Activated CD4-positive, alpha-beta memory T cell treated with anti-CD3 and anti-CD28 coated beads for 36 hours (primary cell): ENCODE data around the gene PRDM9. TPM values are rescaled to one million over a fixed set of nuclear protein-coding genes. Genes with fewer than 3 reads are reported as not detected.
A peak's percentile ranks its signal among the peaks of the same experiment; 100 is the strongest.
"Not testable (repeated sequence)": the region's sequence is repeated elsewhere in the genome, so short reads cannot be mapped to it uniquely, and the experiment has no call there.

Experiments used
- CTCF ChIA-PET: fragments of 350-600 bp; sonication (Branson Sonifier 250); formaldehyde crosslinking; loops from one replicate; lab custom pipeline; 2021; ENCODE audit warnings: antibody characterized with exemption, inconsistent platforms; lab: Charles Lee
- POLR2A ChIA-PET: fragments of 350-600 bp; sonication (Branson Sonifier 250); formaldehyde crosslinking; loops from one replicate; lab custom pipeline; 2021; ENCODE audit warnings: antibody characterized with exemption; lab: Charles Lee
- DNase-seq: peaks from one replicate; pipeline ENCODE4 v3.0.0-alpha.2; 2020
- H3K27ac Mint-ChIP-seq: one replicate; pipeline ENCODE4 v1.8.0; 2021; ENCODE audit warnings: mixed read lengths
- H3K27me3 Mint-ChIP-seq: one replicate; pipeline ENCODE4 v1.8.0; 2021; ENCODE audit warnings: mixed read lengths
- H3K36me3 Mint-ChIP-seq: one replicate; pipeline ENCODE4 v1.8.0; 2021; ENCODE audit warnings: mixed read lengths
- H3K4me1 Mint-ChIP-seq: one replicate; pipeline ENCODE4 v1.8.0; 2021; ENCODE audit warnings: low read depth, mixed read lengths
- H3K4me3 Mint-ChIP-seq: one replicate; pipeline ENCODE4 v1.8.0; 2021; ENCODE audit warnings: mild to moderate bottlenecking, mixed read lengths
- H3K9me3 Mint-ChIP-seq: one replicate; pipeline ENCODE4 v1.8.0; 2021; ENCODE audit warnings: mixed read lengths
- intact Hi-C: fragments of 100-400 bp; cut with micrococcal nuclease; formaldehyde crosslinking; loops from one replicate; pipeline ENCODE4 v1.15.1; 2023
- total RNA-seq, 2 experiments: library from RNA; stranded (reverse); gene quantifications; one replicate each; pipeline ENCODE4 v1.2.3, GENCODE V29; 2021

The PRDM9 gene
- total RNA-seq: not detected

DNA sequence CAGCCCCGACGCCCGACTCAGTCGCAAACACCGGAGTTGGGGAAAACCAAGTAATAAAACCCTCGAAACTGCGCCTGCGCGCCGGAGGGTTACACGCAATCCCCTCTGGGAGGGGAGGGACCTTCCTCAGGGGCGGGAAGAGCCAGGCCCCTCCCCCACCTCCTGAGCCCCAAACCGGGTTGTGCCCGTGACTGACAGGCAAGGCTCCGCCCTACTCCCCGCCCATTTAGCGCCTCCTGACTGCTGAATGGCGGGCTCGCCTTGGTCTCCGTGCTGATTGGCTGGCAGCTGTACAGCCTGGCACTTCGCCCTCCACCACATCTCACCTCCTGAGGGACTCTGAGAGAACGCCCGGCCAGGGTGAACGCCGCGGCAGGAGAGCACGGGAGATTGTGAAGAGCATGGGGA is at the start of gene PRDM9:
TSS of gene PRDM9 (plus strand) at position 332 of the 408 bp plus-strand sequence. CDS start 1,425 bp downstream, outside the sequence.
- CTCF ChIA-PET: no interaction called here
- DNase-seq: peak; percentile 12
- Mint-ChIP-seq H3K27me3 (no peaks in the 10 kb centered on the region), H3K9me3 (peaks cover 21% of the 10 kb centered on the region), H3K4me1 (no peaks in the 10 kb centered on the region), H3K4me3 (no peak within 1 kb of the TSS), H3K27ac (no peak within 1 kb of the TSS), H3K36me3 (no peaks in the 10 kb centered on the region)
- intact Hi-C loops: no loop called here
- POLR2A ChIA-PET: no interaction called here

DNA sequence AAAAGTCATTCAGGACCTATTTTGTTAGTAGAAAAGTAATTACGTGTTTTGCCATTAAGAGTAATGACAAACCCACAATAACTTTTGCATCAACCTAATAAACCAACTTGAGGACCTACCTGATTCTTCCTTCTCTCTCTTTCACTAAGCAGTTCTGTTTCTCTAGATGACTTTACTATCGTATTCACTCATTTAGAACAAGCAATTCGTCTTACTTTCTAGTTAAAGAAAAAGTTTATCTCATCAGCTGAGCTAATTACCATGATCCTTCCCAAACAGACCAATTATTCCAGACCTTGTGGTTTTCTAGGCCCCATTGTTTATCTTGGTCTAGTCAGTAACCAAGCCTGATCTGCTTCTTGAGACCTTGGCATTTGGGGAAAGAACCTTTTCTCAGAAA is 49.6 kb upstream of the PRDM9 start:
- Mint-ChIP-seq H3K27ac (no peak overlapping the region), H3K36me3 (no peaks in the 10 kb centered on the region), H3K9me3 (peaks cover 22% of the 10 kb centered on the region), H3K27me3 (no peaks in the 10 kb centered on the region), H3K4me1 (no peaks in the 10 kb centered on the region), H3K4me3 (no peak overlapping the region)
- ChIA-PET POLR2A (no interaction called here), CTCF (no interaction called here)
- intact Hi-C loops: no loop called here
- DNase-seq: no peak

DNA sequence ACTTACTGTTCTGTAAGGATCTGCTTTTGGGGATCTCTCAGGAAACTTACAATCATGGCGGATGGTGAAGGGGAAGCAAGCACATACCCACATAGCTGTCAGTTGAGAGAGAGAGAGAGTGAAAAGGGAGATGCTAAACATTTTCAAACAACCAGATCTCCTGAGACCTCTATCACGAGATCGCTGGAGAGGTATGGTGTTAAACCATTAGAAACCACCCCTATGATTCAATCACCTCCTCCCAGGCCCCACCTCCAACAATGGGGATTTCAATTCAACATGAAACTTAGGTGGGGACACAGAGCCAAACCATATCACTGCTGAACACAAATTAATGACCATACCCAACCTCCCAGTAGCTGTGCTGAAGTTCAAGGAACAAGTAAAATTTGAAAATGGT is 48.2 kb upstream of the PRDM9 start:
- Mint-ChIP-seq H3K27me3 (no peaks in the 10 kb centered on the region), H3K4me3 (no peak overlapping the region), H3K36me3 (no peaks in the 10 kb centered on the region), H3K4me1 (no peaks in the 10 kb centered on the region), H3K27ac (no peak overlapping the region), H3K9me3 (peaks cover 23% of the 10 kb centered on the region)
- no peak for DNase-seq
- intact Hi-C loops: no loop called here
- ChIA-PET CTCF (no interaction called here), POLR2A (no interaction called here)

DNA sequence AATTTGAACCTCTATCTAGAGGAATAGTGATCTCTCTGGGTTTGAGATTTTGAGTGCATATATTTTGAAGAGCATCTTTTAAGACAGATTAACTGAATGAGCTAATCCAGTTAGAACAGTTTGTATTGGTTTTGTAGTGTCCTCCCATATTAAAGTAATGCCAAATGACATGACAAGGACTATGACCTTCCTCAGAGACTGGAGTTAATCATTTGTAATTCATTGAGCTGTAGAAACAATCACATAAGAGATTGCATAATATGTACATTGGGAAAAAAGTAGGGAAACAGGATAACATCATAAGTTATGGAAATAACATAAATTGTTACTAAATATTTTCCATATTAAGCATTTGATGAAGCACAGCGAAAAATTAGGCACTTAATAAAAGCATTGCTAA is 45.8 kb upstream of the PRDM9 start:
- H3K4me1 Mint-ChIP-seq: no peaks in the 10 kb centered on the region
- ChIA-PET CTCF (no interaction called here), POLR2A (no interaction called here)
- intact Hi-C loops: no loop called here
- no peaks in the 10 kb centered on the region for H3K27me3 Mint-ChIP-seq
- H3K4me3 Mint-ChIP-seq: no peak overlapping the region
- no peak for DNase-seq
- no peak overlapping the region for H3K27ac Mint-ChIP-seq
- H3K9me3 Mint-ChIP-seq: peaks cover 19% of the 10 kb centered on the region
- no peaks in the 10 kb centered on the region for H3K36me3 Mint-ChIP-seq

GRCh38 chr5:23466401-23466912 is 41.0 kb upstream of the PRDM9 start:
- POLR2A ChIA-PET: no interaction called here

GRCh38 chr5:23468658-23469057 is 38.8 kb upstream of the PRDM9 start:
- ChIA-PET POLR2A (no interaction called here), CTCF (no interaction called here)
- Mint-ChIP-seq H3K4me1 (no peaks in the 10 kb centered on the region), H3K36me3 (no peaks in the 10 kb centered on the region), H3K27me3 (no peaks in the 10 kb centered on the region), H3K9me3 (peaks cover 15% of the 10 kb centered on the region), H3K27ac (no peak overlapping the region), H3K4me3 (no peak overlapping the region)
- no peak for DNase-seq
- intact Hi-C loops: no loop called here

More at GRCh38 chr5:23466401-23466912, 41.0 kb upstream of the PRDM9 start:
- H3K36me3 Mint-ChIP-seq: no peaks in the 10 kb centered on the region
- no peak for DNase-seq
- no peak overlapping the region for H3K27ac Mint-ChIP-seq
- intact Hi-C loops: no loop called here
- H3K4me1 Mint-ChIP-seq: no peaks in the 10 kb centered on the region
- no peaks in the 10 kb centered on the region for H3K27me3 Mint-ChIP-seq
- peaks cover 23% of the 10 kb centered on the region for H3K9me3 Mint-ChIP-seq
- CTCF ChIA-PET: no interaction called here
- no peak overlapping the region for H3K4me3 Mint-ChIP-seq

GRCh38 chr5:23473915-23474314 is 33.5 kb upstream of the PRDM9 start:
- CTCF ChIA-PET: no interaction called here
- POLR2A ChIA-PET: no interaction called here
- H3K4me3 Mint-ChIP-seq: no peak overlapping the region
- no peaks in the 10 kb centered on the region for H3K4me1 Mint-ChIP-seq
- DNase-seq: no peak
- peaks cover 13% of the 10 kb centered on the region for H3K9me3 Mint-ChIP-seq
- intact Hi-C loops: no loop called here
- no peaks in the 10 kb centered on the region for H3K27me3 Mint-ChIP-seq
- no peaks in the 10 kb centered on the region for H3K36me3 Mint-ChIP-seq
- H3K27ac Mint-ChIP-seq: no peak overlapping the region

GRCh38 chr5:23474315-23474714 is 33.1 kb upstream of the PRDM9 start:
- H3K36me3 Mint-ChIP-seq: no peaks in the 10 kb centered on the region
- H3K4me1 Mint-ChIP-seq: no peaks in the 10 kb centered on the region
- H3K9me3 Mint-ChIP-seq: peaks cover 14% of the 10 kb centered on the region
- no peak overlapping the region for H3K27ac Mint-ChIP-seq
- H3K27me3 Mint-ChIP-seq: no peaks in the 10 kb centered on the region
- DNase-seq: no peak
- ChIA-PET POLR2A (no interaction called here), CTCF (no interaction called here)
- intact Hi-C loops: no loop called here
- no peak overlapping the region for H3K4me3 Mint-ChIP-seq

- H3K9me3 Mint-ChIP-seq: peaks cover 13% of the 10 kb centered on the region
- intact Hi-C loops: no loop called here
- ChIA-PET POLR2A (no interaction called here), CTCF (no interaction called here)
- no peaks in the 10 kb centered on the region for H3K27me3 Mint-ChIP-seq
- no peak for DNase-seq
- H3K4me3 Mint-ChIP-seq: no peak overlapping the region
- H3K27ac Mint-ChIP-seq: no peak overlapping the region
- no peaks in the 10 kb centered on the region for H3K36me3 Mint-ChIP-seq
- H3K4me1 Mint-ChIP-seq: no peaks in the 10 kb centered on the region
Measured at GRCh38 chr5:23476580-23476979, 30.8 kb upstream of the PRDM9 start.

- Mint-ChIP-seq H3K27me3 (no peaks in the 10 kb centered on the region), H3K4me3 (no peak overlapping the region), H3K4me1 (no peaks in the 10 kb centered on the region), H3K9me3 (peaks cover 21% of the 10 kb centered on the region), H3K36me3 (no peaks in the 10 kb centered on the region), H3K27ac (no peak overlapping the region)
- CTCF ChIA-PET: no interaction called here
- POLR2A ChIA-PET: no interaction called here
- intact Hi-C loops: no loop called here
- no peak for DNase-seq
Measured at GRCh38 chr5:23482642-23483041, 24.8 kb upstream of the PRDM9 start.

DNA sequence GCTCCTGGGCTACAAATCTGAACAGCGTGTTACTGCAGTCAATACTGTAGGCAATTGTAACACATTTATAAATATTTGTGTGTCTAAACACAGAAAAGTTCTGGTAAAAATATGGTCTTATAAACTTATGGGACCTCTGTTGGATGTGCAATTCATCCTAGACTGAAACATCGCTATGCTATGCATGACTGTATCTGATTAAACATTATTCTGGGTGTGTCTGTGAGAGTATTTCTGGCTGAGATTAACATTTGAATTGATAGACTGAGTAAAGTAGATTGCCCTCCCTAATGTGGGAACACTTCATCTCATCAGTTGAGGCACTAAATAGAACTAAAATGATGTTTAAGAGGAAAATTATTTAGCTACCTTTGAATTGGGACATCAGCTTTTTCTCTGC is 24.3 kb upstream of the PRDM9 start:
- Mint-ChIP-seq H3K27ac (no peak overlapping the region), H3K36me3 (no peaks in the 10 kb centered on the region), H3K27me3 (no peaks in the 10 kb centered on the region), H3K9me3 (peaks cover 23% of the 10 kb centered on the region), H3K4me3 (no peak overlapping the region), H3K4me1 (no peaks in the 10 kb centered on the region)
- ChIA-PET CTCF (no interaction called here), POLR2A (no interaction called here)
- intact Hi-C loops: no loop called here
- DNase-seq: no peak

DNA sequence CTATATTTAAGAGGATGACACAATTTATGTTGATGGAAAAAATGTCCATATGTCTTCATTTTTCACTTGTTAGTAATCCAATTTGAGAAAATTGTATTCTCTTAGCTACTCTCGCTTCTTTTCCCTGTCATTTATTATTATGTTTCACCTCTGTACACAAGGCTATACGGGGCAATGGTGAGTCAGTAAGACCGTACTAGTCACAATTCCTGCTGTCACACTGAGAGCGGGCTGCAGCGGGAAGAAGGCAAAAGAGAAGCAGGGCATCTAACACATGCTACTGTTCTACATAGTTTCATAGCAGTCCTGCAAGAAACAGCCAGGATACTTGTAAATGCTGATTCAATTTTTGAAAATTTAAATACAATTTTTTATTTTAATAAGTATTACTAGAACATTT is 23.3 kb upstream of the PRDM9 start:
- Mint-ChIP-seq H3K36me3 (no peaks in the 10 kb centered on the region), H3K4me3 (no peak overlapping the region), H3K27ac (no peak overlapping the region), H3K4me1 (no peaks in the 10 kb centered on the region), H3K9me3 (peaks cover 25% of the 10 kb centered on the region), H3K27me3 (no peaks in the 10 kb centered on the region)
- intact Hi-C loops: no loop called here
- ChIA-PET CTCF (no interaction called here), POLR2A (no interaction called here)
- DNase-seq: no peak

DNA sequence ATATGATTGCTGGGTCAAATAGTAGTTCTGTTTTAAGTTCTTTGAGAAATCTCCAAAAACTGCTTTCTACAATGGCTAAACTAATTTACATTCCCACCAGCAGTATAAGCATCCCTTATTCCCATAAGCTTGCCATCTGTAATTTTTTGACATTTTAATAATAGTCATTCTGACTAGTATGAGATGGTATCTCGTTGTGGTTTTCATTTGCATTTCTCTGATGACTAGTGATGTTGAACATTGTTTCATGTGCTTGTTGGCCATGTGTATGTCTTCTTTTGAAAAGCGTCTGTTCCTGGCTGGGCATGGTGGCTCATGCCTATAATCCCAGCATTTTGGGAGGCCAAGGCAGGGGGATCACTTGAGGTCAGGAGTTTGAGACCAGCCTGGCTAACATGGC is 21.2 kb upstream of the PRDM9 start:
- H3K36me3 Mint-ChIP-seq, POLR2A ChIA-PET, CTCF ChIA-PET, H3K27ac Mint-ChIP-seq, H3K27me3 Mint-ChIP-seq, DNase-seq, H3K4me3 Mint-ChIP-seq, H3K4me1 Mint-ChIP-seq, intact Hi-C loops: not testable (repeated sequence)
- H3K9me3 Mint-ChIP-seq: peaks cover 28% of the 10 kb centered on the region
